DOHH2 (cell line): ENCODE measurements around the gene DSTN.

ENCODE experiments used
- H3F3A ChIP-seq: fragments of 200-600 bp; sonication (generic), shearing (Covaris generic); 2 replicates; pipeline ENCODE4 v1.6.0; 2016; ENCODE audit warnings: antibody characterized with exemption, mild to moderate bottlenecking; ENCODE audit not compliant: control insufficient read depth, insufficient read depth
- H3K27ac ChIP-seq: fragments of 200-600 bp; sonication (generic); 2 replicates; pipeline ENCODE4 v1.5.1; 2014; ENCODE audit warnings: low read depth, mild to moderate bottlenecking, low read length, moderate library complexity
- H3K27me3 ChIP-seq: fragments of 200-600 bp; sonication (generic); 2 replicates; pipeline ENCODE4 v1.6.1; 2014; ENCODE audit warnings: mild to moderate bottlenecking, low read length, mixed read lengths; ENCODE audit not compliant: control insufficient read depth
- H3K36me3 ChIP-seq: fragments of 200-600 bp; sonication (generic); 2 replicates; pipeline ENCODE4 v1.6.1; 2014; ENCODE audit warnings: mild to moderate bottlenecking, low read length, moderate library complexity, mixed read lengths; ENCODE audit not compliant: control insufficient read depth
- H3K4me1 ChIP-seq: fragments of 200-600 bp; sonication (generic); 2 replicates; pipeline ENCODE4 v1.6.1; 2014; ENCODE audit warnings: mild to moderate bottlenecking, low read length, mixed read lengths; ENCODE audit not compliant: control insufficient read depth
- H3K4me2 ChIP-seq: fragments of 200-600 bp; sonication (generic); 2 replicates; pipeline ENCODE4 v1.6.0; 2014; ENCODE audit warnings: mild to moderate bottlenecking, low read length, moderate library complexity
- H3K4me3 ChIP-seq: fragments of 200-600 bp; sonication (generic); 2 replicates; pipeline ENCODE4 v1.5.1; 2014; ENCODE audit warnings: mild to moderate bottlenecking, low read length, mixed read lengths
- H3K79me2 ChIP-seq: fragments of 200-600 bp; sonication (generic); 2 replicates; pipeline ENCODE4 v1.6.1; 2014; ENCODE audit warnings: mild to moderate bottlenecking, low read length, mixed read lengths; ENCODE audit not compliant: control insufficient read depth
- H3K9me2 ChIP-seq: fragments of 200-600 bp; sonication (generic); replicated peaks from 2 replicates; pipeline ENCODE4 v1.6.1; 2014; ENCODE audit warnings: mild to moderate bottlenecking, low read length, mixed read lengths; ENCODE audit not compliant: control insufficient read depth
- H3K9me3 ChIP-seq: fragments of 200-600 bp; sonication (generic); 2 replicates; pipeline ENCODE4 v1.6.1; 2014; ENCODE audit warnings: antibody characterized with exemption, low read length, mixed read lengths; ENCODE audit not compliant: control insufficient read depth, insufficient read depth
- H4K20me1 ChIP-seq: fragments of 200-600 bp; sonication (generic); 2 replicates; pipeline ENCODE4 v1.6.0; 2014; ENCODE audit warnings: low read depth, mild to moderate bottlenecking, antibody characterized with exemption, low read length, moderate library complexity; ENCODE audit not compliant: control insufficient read depth, insufficient read depth
- EZH2phosphoT487 ChIP-seq: fragments of 200-600 bp; sonication (generic); IDR thresholded peaks from 2 replicates; pipeline ENCODE4 v1.6.1; 2017; ENCODE audit warnings: borderline replicate concordance, mild to moderate bottlenecking, antibody characterized with exemption, low read length, moderate library complexity, mixed read lengths
- TF ChIP-seq, protein P1 (sequence below): fragments of 200-600 bp; sonication (generic); IDR thresholded peaks from one replicate; pipeline ENCODE4 v1.5.1; 2014; ENCODE audit warnings: antibody characterized with exemption, mild to moderate bottlenecking, low read depth, low read length; ENCODE audit not compliant: poor library complexity, severe bottlenecking

The DSTN gene

DNA sequence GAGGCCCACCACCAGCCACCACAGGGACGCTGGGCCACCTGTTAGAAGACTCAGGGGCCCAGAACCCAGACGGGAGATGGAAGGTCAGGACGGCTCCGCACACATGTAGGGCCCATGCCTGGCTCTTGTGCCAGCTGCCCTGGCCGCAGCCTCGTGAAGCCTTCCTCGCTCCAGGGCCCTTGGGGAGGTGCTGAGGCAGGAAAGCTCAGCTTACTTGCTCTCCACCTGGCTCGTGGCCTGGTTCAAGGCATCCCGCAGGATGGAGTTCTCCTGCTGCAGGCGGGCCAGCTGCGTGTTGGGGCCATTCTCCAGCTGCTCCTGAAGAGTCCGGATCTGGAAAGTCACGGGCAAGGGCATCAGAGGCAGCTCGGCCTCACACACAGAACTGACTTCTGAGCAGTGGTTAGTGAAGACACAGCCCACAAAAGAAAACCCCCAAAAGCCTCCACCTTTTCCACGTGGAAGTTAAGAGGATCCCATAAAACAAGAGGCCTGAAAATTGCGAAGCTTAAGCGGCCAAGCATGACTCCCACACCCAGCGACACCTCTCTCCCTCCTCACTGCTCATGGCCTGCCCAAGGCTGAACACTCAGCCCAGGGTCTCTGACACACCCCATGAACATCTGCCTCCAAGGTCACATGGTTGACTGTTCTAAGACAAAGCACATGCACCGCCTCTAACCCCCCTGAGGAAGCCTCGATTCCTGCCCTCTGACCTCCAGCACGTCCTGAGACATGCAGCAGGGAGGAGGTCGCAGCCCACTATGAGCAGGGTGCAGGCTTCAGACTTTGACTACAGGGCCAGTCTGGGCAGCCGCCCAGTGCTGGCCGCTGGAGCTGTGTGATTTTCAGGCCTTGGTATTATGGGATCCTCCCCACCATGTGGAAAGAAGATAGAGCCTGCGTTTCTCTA lies 65.7 kb downstream of the DSTN start:
- TF ChIP-seq, protein P1, sequence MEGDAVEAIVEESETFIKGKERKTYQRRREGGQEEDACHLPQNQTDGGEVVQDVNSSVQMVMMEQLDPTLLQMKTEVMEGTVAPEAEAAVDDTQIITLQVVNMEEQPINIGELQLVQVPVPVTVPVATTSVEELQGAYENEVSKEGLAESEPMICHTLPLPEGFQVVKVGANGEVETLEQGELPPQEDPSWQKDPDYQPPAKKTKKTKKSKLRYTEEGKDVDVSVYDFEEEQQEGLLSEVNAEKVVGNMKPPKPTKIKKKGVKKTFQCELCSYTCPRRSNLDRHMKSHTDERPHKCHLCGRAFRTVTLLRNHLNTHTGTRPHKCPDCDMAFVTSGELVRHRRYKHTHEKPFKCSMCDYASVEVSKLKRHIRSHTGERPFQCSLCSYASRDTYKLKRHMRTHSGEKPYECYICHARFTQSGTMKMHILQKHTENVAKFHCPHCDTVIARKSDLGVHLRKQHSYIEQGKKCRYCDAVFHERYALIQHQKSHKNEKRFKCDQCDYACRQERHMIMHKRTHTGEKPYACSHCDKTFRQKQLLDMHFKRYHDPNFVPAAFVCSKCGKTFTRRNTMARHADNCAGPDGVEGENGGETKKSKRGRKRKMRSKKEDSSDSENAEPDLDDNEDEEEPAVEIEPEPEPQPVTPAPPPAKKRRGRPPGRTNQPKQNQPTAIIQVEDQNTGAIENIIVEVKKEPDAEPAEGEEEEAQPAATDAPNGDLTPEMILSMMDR = no peak
- no peak for TF ChIP-seq EZH2phosphoT487
- Histone ChIP-seq H3K27me3 (no peaks in the 10 kb centered on the region), H3K4me3 (no peak overlapping the region), H3K9me2 (no peaks in the 10 kb centered on the region), H4K20me1 (no peaks in the 10 kb centered on the region), H3K27ac (no peak overlapping the region), H3K79me2 (no peaks in the 10 kb centered on the region), H3K36me3 (no peaks in the 10 kb centered on the region; the same call in 1 of the 2 replicates), H3K4me1 (no peaks in the 10 kb centered on the region), H3K9me3 (no peaks in the 10 kb centered on the region), H3K4me2 (no peak overlapping the region), H3F3A (no peaks in the 10 kb centered on the region)

DNA sequence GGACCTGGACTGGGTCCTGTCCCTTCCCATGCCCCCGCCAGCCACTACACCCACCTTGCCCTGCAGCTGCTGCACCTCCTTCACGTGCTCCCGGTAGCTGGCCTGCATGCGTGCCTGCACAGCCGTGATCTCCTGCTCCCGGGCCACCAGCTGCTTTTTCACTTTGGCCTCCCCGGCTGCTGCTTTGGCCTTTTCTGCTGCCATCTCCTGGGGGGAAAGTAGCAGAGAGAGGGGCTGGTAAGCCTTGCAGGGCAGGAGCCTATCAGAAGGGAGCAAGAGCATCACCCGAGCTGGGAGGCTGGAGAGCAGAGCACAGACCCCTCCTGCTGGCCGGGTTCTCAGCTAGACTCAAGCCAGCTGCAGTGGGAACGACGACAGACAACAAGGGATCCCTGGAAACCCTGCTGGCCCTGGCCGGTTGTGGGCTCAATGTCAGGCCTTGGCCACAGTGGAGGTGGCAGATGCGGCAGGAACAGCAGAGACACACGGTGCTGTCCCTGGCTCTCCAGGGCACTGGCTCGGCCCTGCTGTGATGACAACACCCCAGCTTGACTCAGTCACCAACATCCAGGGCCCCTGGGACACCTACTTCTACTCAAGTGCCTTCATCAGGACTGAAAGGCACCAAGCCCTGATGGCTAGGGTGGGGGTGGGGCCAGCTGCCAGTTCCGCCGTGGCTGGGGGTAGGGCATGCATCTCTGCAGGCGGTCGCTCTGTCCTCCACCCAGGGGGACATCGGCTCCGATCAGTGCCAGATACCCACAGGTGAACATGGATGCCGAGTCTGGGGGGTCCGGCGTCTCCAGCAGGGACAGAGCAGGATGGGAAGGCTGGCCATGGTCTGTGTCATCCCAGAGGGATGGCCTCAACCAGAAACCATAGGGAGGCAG lies 66.9 kb downstream of the DSTN start:
- no peaks in the 10 kb centered on the region for H3K4me1 ChIP-seq
- H3F3A ChIP-seq = no peaks in the 10 kb centered on the region
- H3K27me3 ChIP-seq = no peaks in the 10 kb centered on the region
- TF ChIP-seq, protein P1 = no peak
- no peak for TF ChIP-seq EZH2phosphoT487
- H3K27ac ChIP-seq = no peak overlapping the region
- no peaks in the 10 kb centered on the region for H3K9me3 ChIP-seq
- no peaks in the 10 kb centered on the region for H3K79me2 ChIP-seq
- H3K4me3 ChIP-seq = no peak overlapping the region
- H3K36me3 ChIP-seq = no peaks in the 10 kb centered on the region; the same call in 1 of the 2 replicates
- no peak overlapping the region for H3K4me2 ChIP-seq
- no peaks in the 10 kb centered on the region for H4K20me1 ChIP-seq
- H3K9me2 ChIP-seq = no peaks in the 10 kb centered on the region

DNA sequence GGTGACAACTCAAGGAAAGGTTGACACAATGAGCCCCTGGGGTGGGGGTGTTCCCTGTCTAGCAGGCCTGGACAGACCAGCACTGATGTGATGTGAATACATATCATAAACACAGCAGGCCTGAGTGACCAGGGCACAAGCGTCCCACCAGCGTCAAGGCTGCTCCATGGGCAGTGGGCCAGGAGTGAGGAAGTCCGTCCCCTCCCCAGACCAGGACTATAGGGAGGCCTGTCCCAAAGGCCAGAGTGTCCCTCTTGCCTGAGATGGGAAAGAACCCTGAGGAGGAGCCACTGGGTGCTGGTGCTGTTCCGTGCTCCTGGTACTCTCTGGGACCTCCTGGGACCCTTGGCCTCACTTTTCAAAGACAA lies 67.5 kb downstream of the DSTN start:
- no peak overlapping the region for H3K4me2 ChIP-seq
- H3F3A ChIP-seq = no peaks in the 10 kb centered on the region
- TF ChIP-seq EZH2phosphoT487 = no peak
- TF ChIP-seq, protein P1 = no peak
- no peak overlapping the region for H3K27ac ChIP-seq
- H3K4me1 ChIP-seq = no peaks in the 10 kb centered on the region
- no peaks in the 10 kb centered on the region for H3K9me2 ChIP-seq
- H3K4me3 ChIP-seq = no peak overlapping the region
- H3K36me3 ChIP-seq = no peaks in the 10 kb centered on the region; the same call in 1 of the 2 replicates
- no peaks in the 10 kb centered on the region for H4K20me1 ChIP-seq
- no peaks in the 10 kb centered on the region for H3K9me3 ChIP-seq
- no peaks in the 10 kb centered on the region for H3K27me3 ChIP-seq
- no peaks in the 10 kb centered on the region for H3K79me2 ChIP-seq
